Keratinocyte (primary cell): ENCODE data around the gene FSTL3.

Experiments used
- CTCF ChIP-seq, 3 experiments: IDR thresholded peaks in 1 of 3; conservative IDR thresholded peaks in 1 of 3; optimal IDR thresholded peaks in 1 of 3; 2 replicates in 2 of 3; 3 replicates in 1 of 3; pipeline versions ENCODE3 to v1.5.1; 2011; ENCODE audit warnings: low read length in 3 of 3, mild to moderate bottlenecking in 3 of 3, moderate library complexity in 2 of 3, control low read depth in 1 of 3, inconsistent platforms in 1 of 3; ENCODE audit not compliant: insufficient read depth in 2 of 3; ENCODE audit errors: extremely low read depth in 1 of 3
- EZH2 ChIP-seq: IDR thresholded peaks from one replicate; pipeline ENCODE4 v1.6.1; 2012; ENCODE audit warnings: inconsistent platforms, mild to moderate bottlenecking, low read length, moderate library complexity

DNA sequence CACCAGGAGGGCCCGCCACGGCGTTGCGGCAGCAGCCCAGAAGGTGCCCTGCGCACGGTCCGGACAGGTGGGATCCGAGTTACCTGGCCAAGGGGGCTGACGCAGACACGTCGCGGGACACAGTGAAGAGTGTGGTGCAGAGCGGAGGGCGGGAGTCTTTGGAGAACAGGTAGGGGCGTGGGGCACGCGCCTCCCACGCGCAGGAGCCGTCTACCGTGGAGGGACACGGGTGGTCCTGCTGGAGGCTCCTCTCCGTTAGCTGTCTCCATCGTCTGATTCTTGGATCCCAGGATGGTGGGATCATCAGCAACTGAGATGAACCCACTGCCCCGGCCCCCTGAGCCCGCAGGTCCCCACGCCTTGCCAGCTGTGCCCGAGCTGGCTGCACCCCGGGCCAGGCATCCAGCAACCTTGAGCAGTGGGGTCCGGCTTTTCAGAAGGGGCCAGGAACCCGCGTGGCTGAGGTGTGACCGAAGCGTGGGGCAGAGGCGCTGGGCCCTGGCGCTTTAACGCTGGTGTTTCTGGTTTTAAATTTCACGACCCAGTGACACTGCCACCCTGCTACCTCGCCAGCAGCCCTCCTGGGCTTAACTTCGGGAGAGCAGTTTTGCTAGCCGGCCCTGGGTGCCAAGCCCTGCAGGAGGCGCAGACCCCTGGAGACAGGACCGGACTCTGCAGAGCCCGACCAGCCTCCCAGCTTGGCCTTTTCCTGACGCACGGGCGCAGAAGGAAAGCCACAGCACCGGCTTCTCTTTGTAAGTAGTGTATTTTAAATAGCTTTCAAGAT, 29.2 kb upstream of the FSTL3 start:
- TF ChIP-seq CTCF (optimal IDR thresholded peaks at IDR 0.05 in 1 of 3, IDR thresholded peaks at IDR 0.05 in 1 of 3, conservative IDR thresholded peaks at IDR 0.05 in 1 of 3; ENCODE audit: extremely low read depth in 1 of 3, insufficient read depth in 2 of 3, low read length in 3 of 3) (no peak), EZH2 (no peak)
